Measurements from ENCODE around the gene PLA2G4B. TPM values are rescaled to one million over a fixed set of nuclear protein-coding genes. Genes with fewer than 3 reads are reported as not detected.

The PLA2G4B gene
- total and polyA plus RNA-seq, 2 donors (not counting 1 experiment from before 2014, with no cell fraction given), result 22.6 to 33.2 TPM

DNA sequence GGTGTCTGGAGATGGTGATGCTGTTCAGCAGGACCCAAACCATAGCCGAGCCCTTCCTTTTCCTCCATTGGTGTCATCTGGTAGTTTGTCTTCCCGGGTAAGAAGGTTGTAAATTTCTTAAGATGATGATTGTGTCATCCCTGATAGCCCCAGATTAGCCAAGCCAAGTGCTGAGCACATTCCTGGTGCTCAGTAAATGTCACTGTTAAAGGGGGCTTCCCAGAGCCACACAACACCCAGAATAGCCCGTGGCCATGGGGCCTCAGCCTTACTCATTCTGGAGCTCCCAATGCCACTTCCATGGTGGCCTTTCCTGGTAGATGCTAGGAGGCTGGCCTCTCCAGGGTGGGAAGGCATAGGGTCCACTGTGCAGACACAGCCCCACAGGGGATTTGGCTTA, 4.6 kb upstream of the PLA2G4B start:
- Mint-ChIP-seq H3K27me3 (no peaks in the 10 kb centered on the region), H3K9me3 (ENCODE audit: insufficient read depth) (no peaks in the 10 kb centered on the region), H3K27ac (no peak overlapping the region), H3K4me1 (peaks cover 14% of the 10 kb centered on the region), H3K4me3 (no peak overlapping the region)
- H3K79me2 ChIP-seq (ENCODE audit: control insufficient read depth, insufficient read depth, low read length), result peaks cover 43% of the 10 kb centered on the region
- H3K9me3 ChIP-seq (ENCODE audit: control extremely low read depth in 1 of 3, control insufficient read depth in 2 of 3, insufficient read depth in 1 of 3, low read length in 2 of 3), result no peaks in the 10 kb centered on the region
- H3K36me3 ChIP-seq (replicated peaks in 1 of 2; ENCODE audit: control extremely low read depth in 1 of 2, control insufficient read depth in 1 of 2, extremely low read depth in 1 of 2, insufficient read depth in 2 of 2, low read length in 1 of 2), result peaks cover 0 to 7% of the 10 kb centered on the region in 2 experiments
- peaks cover 7 to 14% of the 10 kb centered on the region in 2 donors for H3K4me1 ChIP-seq (ENCODE audit: control insufficient read depth in 2 of 2, insufficient read depth in 2 of 2, low read length in 2 of 2)
- TF ChIP-seq EZH2 (IDR thresholded peaks at IDR 0.05; ENCODE audit: borderline replicate concordance, insufficient read depth, low read depth, low read length, poor library complexity, severe bottlenecking), result no peak
- TF ChIP-seq, protein P1, sequence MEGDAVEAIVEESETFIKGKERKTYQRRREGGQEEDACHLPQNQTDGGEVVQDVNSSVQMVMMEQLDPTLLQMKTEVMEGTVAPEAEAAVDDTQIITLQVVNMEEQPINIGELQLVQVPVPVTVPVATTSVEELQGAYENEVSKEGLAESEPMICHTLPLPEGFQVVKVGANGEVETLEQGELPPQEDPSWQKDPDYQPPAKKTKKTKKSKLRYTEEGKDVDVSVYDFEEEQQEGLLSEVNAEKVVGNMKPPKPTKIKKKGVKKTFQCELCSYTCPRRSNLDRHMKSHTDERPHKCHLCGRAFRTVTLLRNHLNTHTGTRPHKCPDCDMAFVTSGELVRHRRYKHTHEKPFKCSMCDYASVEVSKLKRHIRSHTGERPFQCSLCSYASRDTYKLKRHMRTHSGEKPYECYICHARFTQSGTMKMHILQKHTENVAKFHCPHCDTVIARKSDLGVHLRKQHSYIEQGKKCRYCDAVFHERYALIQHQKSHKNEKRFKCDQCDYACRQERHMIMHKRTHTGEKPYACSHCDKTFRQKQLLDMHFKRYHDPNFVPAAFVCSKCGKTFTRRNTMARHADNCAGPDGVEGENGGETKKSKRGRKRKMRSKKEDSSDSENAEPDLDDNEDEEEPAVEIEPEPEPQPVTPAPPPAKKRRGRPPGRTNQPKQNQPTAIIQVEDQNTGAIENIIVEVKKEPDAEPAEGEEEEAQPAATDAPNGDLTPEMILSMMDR (IDR thresholded peaks at IDR 0.05), result no peak
- no peak overlapping the region for H3K4me3 ChIP-seq (ENCODE audit: control extremely low read depth in 1 of 5, extremely low read depth in 1 of 5, insufficient read depth in 1 of 5, low read depth in 2 of 5, low read length in 4 of 5)
- H2AFZ ChIP-seq (ENCODE audit: insufficient read depth, low read depth, low read length, poor library complexity, severe bottlenecking), result no peak overlapping the region
- H4K20me1 ChIP-seq (ENCODE audit: control insufficient read depth, insufficient read depth, low read length, poor library complexity, severe bottlenecking), result peaks cover 58% of the 10 kb centered on the region
- ATAC-seq (ENCODE audit: low read depth), result no peak
- H3K4me2 ChIP-seq (replicated peaks; ENCODE audit: low read depth, low read length, poor library complexity, severe bottlenecking), result no peak overlapping the region
- DNase-seq, result no peak
- H3K27ac ChIP-seq (ENCODE audit: low read length in 2 of 2), result no peak overlapping the region
- POLR2A ChIA-PET, result no interaction called here
- H3K27me3 ChIP-seq (replicated peaks in 1 of 4; ENCODE audit: control extremely low read depth in 1 of 4, control insufficient read depth in 3 of 4, insufficient read depth in 4 of 4, low read length in 3 of 4), result no peaks in the 10 kb centered on the region
- no peak overlapping the region for H3K9ac ChIP-seq (ENCODE audit: low read length)
- intact Hi-C loops (cut with micrococcal nuclease), result no loop called here
- CTCF ChIA-PET, result no interaction called here
- WGBS (ENCODE audit: insufficient coverage), result 100% methylated on average over 1 of the region's 3 CpGs

GRCh38 chr15:41836073-41836472, 2.6 kb upstream of the PLA2G4B start:
- peaks cover 12% of the 10 kb centered on the region for H3K4me1 Mint-ChIP-seq
- Histone ChIP-seq H3K27ac (ENCODE audit: low read length in 2 of 2) (no peak overlapping the region), H4K20me1 (ENCODE audit: control insufficient read depth, insufficient read depth, low read length, poor library complexity, severe bottlenecking) (peaks cover 58% of the 10 kb centered on the region), H3K4me1 (ENCODE audit: control insufficient read depth in 2 of 2, insufficient read depth in 2 of 2, low read length in 2 of 2) (peaks cover 7 to 12% of the 10 kb centered on the region in 2 donors), H3K4me2 (replicated peaks; ENCODE audit: low read depth, low read length, poor library complexity, severe bottlenecking) (no peak overlapping the region), H2AFZ (ENCODE audit: insufficient read depth, low read depth, low read length, poor library complexity, severe bottlenecking) (no peak overlapping the region), H3K79me2 (ENCODE audit: control insufficient read depth, insufficient read depth, low read length) (peaks cover 25% of the 10 kb centered on the region), H3K36me3 (replicated peaks in 1 of 2; ENCODE audit: control extremely low read depth in 1 of 2, control insufficient read depth in 1 of 2, extremely low read depth in 1 of 2, insufficient read depth in 2 of 2, low read length in 1 of 2) (peaks cover 0 to 8% of the 10 kb centered on the region in 2 experiments), H3K9ac (ENCODE audit: low read length) (no peak overlapping the region), H3K9me3 (ENCODE audit: control extremely low read depth in 1 of 3, control insufficient read depth in 2 of 3, insufficient read depth in 1 of 3, low read length in 2 of 3) (no peaks in the 10 kb centered on the region), H3K27me3 (replicated peaks in 1 of 4; ENCODE audit: control extremely low read depth in 1 of 4, control insufficient read depth in 3 of 4, insufficient read depth in 4 of 4, low read length in 3 of 4) (no peaks in the 10 kb centered on the region), H3K4me3 (ENCODE audit: control extremely low read depth in 1 of 5, extremely low read depth in 1 of 5, insufficient read depth in 1 of 5, low read depth in 2 of 5, low read length in 4 of 5) (no peak overlapping the region)
- DNase-seq (no peak), ATAC-seq (ENCODE audit: low read depth) (no peak)
- TF ChIP-seq, protein P1 (IDR thresholded peaks at IDR 0.05), result no peak
- TF ChIP-seq EZH2 (IDR thresholded peaks at IDR 0.05; ENCODE audit: borderline replicate concordance, insufficient read depth, low read depth, low read length, poor library complexity, severe bottlenecking), result no peak
- no peak overlapping the region for H3K4me3 Mint-ChIP-seq
- WGBS (ENCODE audit: insufficient coverage), result 39% methylated on average over 5 of the region's 6 CpGs
- intact Hi-C loops (cut with micrococcal nuclease), result no loop called here
- POLR2A ChIA-PET, result no interaction called here
- no peak overlapping the region for H3K27ac Mint-ChIP-seq
- H3K9me3 Mint-ChIP-seq (ENCODE audit: insufficient read depth), result no peaks in the 10 kb centered on the region
- H3K27me3 Mint-ChIP-seq, result no peaks in the 10 kb centered on the region
- CTCF ChIA-PET, result interaction anchor here (0.6 kb wide), 1 partner anchor 336 kb away, joined by 4 read pairs; no protein-coding TSS in a partner anchor
